ENCODE data around the gene FAF1. TPM values are rescaled to one million over a fixed set of nuclear protein-coding genes. Genes with fewer than 3 reads are reported as not detected.
"Not testable (repeated sequence)": the region's sequence is repeated elsewhere in the genome, so short reads cannot be mapped to it uniquely, and the experiment has no call there.

Gene FAF1
- total RNA-seq, 1 donor, result 49.6 TPM

GRCh38 chr1:50877641-50878040 is 82.4 kb downstream of the FAF1 start:
- Histone ChIP-seq H3K4me3 (ENCODE audit: low read length) (no peak overlapping the region), H3K4me1 (ENCODE audit: insufficient read depth, low read length) (peaks cover 3% of the 10 kb centered on the region), H3K27me3 (ENCODE audit: insufficient read depth, low read length) (no peaks in the 10 kb centered on the region), H3K9me3 (ENCODE audit: low read depth, low read length) (no peaks in the 10 kb centered on the region)

DNA sequence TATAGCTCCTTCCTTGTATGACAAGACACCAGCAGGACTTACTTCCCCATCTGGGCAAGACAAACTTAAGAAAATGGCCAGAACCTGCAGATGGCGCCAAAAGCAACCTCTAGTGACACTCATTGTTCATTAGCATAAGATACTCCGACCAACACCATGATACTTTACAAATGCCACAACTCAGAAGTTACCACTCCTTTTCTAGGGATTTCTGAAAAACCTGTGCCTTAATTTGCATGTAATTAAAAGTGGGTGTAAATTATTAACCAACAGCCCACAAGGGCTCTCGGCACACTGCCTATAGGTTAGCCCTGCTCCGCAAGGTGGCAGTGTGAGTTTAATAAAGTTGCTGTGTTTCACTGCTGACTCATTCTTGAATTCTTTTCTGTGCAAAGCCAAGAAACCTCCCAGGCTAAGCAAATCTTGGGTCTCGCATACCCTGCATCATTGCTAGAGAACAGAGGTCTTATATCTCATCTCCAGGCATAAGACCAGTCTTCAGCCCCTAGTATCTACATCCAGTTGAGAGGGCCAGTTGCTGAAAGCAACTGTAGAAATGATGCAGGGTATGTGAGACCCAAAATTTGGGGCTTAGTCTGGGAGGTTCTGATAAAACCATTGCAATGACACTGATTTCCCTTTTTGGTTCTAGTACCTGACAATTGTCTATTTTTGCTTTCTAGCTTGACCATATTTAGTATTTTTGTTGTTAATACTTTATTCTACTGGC is 86.4 kb downstream of the FAF1 start:
- Histone ChIP-seq H3K9me3 (ENCODE audit: low read depth, low read length) (no peaks in the 10 kb centered on the region), H3K4me1 (ENCODE audit: insufficient read depth, low read length) (peaks cover 3% of the 10 kb centered on the region), H3K4me3 (ENCODE audit: low read length) (no peak overlapping the region), H3K27me3 (ENCODE audit: insufficient read depth, low read length) (no peaks in the 10 kb centered on the region)

DNA sequence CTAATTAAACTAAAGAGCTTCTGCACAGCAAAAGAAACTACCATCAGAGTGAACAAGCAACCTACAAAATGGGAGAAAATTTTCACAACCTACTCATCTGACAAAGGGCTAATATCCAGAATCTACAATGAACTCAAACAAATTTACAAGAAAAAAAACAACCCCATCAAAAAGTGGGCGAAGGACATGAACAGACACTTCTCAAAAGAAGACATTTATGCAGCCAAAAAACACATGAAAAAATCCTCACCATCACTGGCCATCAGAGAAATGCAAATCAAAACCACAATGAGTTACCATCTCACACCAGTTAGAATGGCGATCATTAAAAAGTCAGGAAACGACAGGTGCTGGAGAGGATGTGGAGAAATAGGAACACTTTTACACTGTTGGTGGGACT is 95.2 kb downstream of the FAF1 start:
- H3K4me1 ChIP-seq (ENCODE audit: insufficient read depth, low read length); H3K27me3 ChIP-seq (ENCODE audit: insufficient read depth, low read length); H3K4me3 ChIP-seq (ENCODE audit: low read length): not testable (repeated sequence)
- H3K9me3 ChIP-seq (ENCODE audit: low read depth, low read length), result peaks cover 24% of the 10 kb centered on the region

GRCh38 chr1:50861772-50862171 is 98.3 kb downstream of the FAF1 start:
- Histone ChIP-seq H3K9me3 (ENCODE audit: low read depth, low read length) (peaks cover 28% of the 10 kb centered on the region), H3K27me3 (ENCODE audit: insufficient read depth, low read length) (no peaks in the 10 kb centered on the region), H3K4me1 (ENCODE audit: insufficient read depth, low read length) (no peaks in the 10 kb centered on the region), H3K4me3 (ENCODE audit: low read length) (no peak overlapping the region)

GRCh38 chr1:50860702-50861101 is 99.4 kb downstream of the FAF1 start:
- Histone ChIP-seq H3K4me1 (ENCODE audit: insufficient read depth, low read length) (no peaks in the 10 kb centered on the region), H3K9me3 (ENCODE audit: low read depth, low read length) (peaks cover 28% of the 10 kb centered on the region), H3K4me3 (ENCODE audit: low read length) (no peak overlapping the region), H3K27me3 (ENCODE audit: insufficient read depth, low read length) (no peaks in the 10 kb centered on the region)

DNA sequence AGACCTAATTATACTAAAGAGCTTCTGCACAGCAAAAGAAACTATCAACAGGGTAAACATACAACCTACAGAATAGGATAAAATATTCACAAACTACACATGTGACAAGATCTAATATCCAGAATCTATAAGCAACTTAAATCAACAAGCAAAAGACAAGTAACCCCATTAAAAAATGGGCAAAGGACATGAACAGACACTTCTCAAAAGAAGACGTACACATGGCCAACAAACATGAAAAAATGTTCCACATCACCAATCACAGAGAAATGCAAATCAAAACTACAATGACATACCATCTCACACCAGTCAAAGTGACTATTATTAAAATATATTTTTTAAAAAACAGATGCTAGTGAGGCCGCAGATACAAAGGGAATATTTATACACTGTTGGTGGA is 99.8 kb downstream of the FAF1 start:
- Histone ChIP-seq H3K9me3 (ENCODE audit: low read depth, low read length) (peaks cover 28% of the 10 kb centered on the region), H3K4me1 (ENCODE audit: insufficient read depth, low read length) (no peaks in the 10 kb centered on the region), H3K27me3 (ENCODE audit: insufficient read depth, low read length) (no peaks in the 10 kb centered on the region), H3K4me3 (ENCODE audit: low read length) (no peak overlapping the region)

- Histone ChIP-seq H3K9me3 (ENCODE audit: low read depth, low read length) (peaks cover 28% of the 10 kb centered on the region), H3K4me1 (ENCODE audit: insufficient read depth, low read length) (no peaks in the 10 kb centered on the region), H3K27me3 (ENCODE audit: insufficient read depth, low read length) (no peaks in the 10 kb centered on the region), H3K4me3 (ENCODE audit: low read length) (no peak overlapping the region)
Observed at GRCh38 chr1:50859657-50860056, 100.4 kb downstream of the FAF1 start.

DNA sequence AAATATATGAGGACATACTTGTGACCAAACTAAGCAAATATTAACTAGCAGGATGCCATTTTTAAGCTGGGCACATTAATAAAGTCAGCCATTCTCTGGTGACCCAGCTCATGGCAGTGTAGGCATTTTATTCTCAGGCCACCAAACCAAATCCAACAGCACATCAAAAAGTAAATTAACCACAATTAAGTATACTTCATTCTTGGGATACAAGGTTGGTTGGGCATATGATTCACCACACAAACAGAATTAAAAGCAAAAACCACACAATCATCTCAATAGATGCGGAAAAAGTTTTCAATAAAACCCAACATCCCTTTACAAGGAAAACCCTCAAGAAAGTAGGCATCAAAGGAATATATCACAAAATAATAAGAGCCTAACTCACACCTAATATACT is 101.3 kb downstream of the FAF1 start:
- Histone ChIP-seq H3K4me3 (ENCODE audit: low read length) (no peak overlapping the region), H3K9me3 (ENCODE audit: low read depth, low read length) (peaks cover 28% of the 10 kb centered on the region), H3K27me3 (ENCODE audit: insufficient read depth, low read length) (no peaks in the 10 kb centered on the region)

DNA sequence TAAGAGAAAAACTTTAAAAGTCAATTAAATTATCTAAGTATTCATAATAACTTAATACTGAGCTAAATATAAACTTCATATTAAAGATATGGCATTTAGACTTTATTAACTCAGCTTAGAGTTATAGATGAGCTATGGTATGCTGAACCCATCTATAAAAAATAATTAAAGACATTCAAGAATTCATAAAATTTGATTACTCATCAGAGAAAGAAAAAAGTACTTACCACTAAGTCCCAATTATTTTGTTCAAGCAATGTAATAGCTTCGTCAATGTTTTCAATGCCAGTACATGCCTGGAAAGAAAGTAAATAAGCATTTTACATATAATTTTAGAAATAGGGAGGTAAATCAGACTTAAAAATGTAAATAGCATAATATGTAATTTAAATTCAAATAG is 102.4 kb downstream of the FAF1 start:
- Histone ChIP-seq H3K4me1 (ENCODE audit: insufficient read depth, low read length) (no peaks in the 10 kb centered on the region), H3K4me3 (ENCODE audit: low read length) (no peak overlapping the region), H3K27me3 (ENCODE audit: insufficient read depth, low read length) (no peaks in the 10 kb centered on the region), H3K9me3 (ENCODE audit: low read depth, low read length) (peaks cover 28% of the 10 kb centered on the region)

More for the DNA sequence above, 101.3 kb downstream of the FAF1 start:
- no peaks in the 10 kb centered on the region for H3K4me1 ChIP-seq (ENCODE audit: insufficient read depth, low read length)

DNA sequence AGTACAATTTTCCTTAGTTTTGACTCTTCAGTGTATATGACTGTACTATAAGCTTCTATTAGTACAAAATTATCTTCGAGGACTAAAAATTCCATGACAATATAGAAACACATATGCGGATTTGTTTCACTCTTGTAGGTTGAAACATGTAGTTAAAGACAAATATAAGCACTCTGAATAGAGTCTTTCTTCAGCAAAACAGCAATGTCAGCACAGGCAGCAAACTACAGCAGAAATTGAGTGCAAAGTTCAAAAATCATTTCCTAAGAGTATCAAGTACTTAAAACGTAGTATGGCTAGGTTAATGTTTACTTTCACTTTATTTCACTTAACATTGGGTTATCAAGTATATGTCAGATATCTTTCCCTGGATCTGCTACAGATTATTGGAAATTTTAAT is 106.7 kb downstream of the FAF1 start:
- Histone ChIP-seq H3K27me3 (ENCODE audit: insufficient read depth, low read length) (no peaks in the 10 kb centered on the region), H3K4me3 (ENCODE audit: low read length) (no peak overlapping the region), H3K9me3 (ENCODE audit: low read depth, low read length) (no peaks in the 10 kb centered on the region), H3K4me1 (ENCODE audit: insufficient read depth, low read length) (no peaks in the 10 kb centered on the region)

DNA sequence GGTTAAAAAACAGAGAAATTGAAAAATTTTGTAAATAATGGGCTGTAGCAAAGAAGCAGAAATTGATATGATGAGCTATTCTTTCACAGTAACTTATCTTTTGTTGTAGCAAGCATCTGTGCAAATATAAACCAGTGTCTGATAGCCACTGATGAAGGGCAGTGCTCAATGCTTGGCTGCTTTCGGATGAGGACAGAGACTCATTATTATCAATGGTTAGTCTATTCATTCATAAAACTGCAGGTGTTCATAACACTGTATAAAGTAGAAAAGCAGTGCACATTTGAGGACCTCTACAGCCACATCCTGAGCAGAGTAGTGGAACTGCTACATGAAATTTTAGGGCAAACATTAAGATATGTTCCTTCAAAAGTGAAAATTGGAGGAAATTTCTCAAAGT is 107.2 kb downstream of the FAF1 start:
- Histone ChIP-seq H3K27me3 (ENCODE audit: insufficient read depth, low read length) (no peaks in the 10 kb centered on the region), H3K4me3 (ENCODE audit: low read length) (no peak overlapping the region), H3K4me1 (ENCODE audit: insufficient read depth, low read length) (no peaks in the 10 kb centered on the region), H3K9me3 (ENCODE audit: low read depth, low read length) (no peaks in the 10 kb centered on the region)

DNA sequence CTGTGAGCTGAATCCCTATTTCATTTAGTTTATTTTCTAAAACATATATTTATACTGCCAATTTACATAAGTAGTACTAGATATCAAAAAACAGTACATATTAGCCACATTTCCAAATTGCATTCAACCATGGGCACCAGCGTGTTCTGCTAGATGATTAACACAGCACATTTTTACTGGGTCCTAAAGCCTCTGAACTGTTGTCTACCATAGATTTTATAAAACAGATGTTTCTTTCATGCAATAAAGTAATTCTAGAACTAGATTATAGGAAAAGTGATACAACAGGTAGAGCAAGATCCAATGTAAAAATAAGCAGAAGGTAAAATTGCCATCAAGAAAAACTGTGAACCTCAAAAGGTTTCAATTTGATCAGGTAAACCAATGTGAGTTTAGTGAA is 108.6 kb downstream of the FAF1 start:
- H3K27me3 ChIP-seq (ENCODE audit: insufficient read depth, low read length), result no peaks in the 10 kb centered on the region
- H3K4me1 ChIP-seq (ENCODE audit: insufficient read depth, low read length), result peaks cover under 1% of the 10 kb centered on the region
- no peak overlapping the region for H3K4me3 ChIP-seq (ENCODE audit: low read length)
- no peaks in the 10 kb centered on the region for H3K9me3 ChIP-seq (ENCODE audit: low read depth, low read length)

- Histone ChIP-seq H3K4me1 (ENCODE audit: insufficient read depth, low read length) (peaks cover 4% of the 10 kb centered on the region), H3K4me3 (ENCODE audit: low read length) (no peak overlapping the region), H3K9me3 (ENCODE audit: low read depth, low read length) (no peaks in the 10 kb centered on the region), H3K27me3 (ENCODE audit: insufficient read depth, low read length) (no peaks in the 10 kb centered on the region)
Observed at GRCh38 chr1:50851034-50851433, 109.0 kb downstream of the FAF1 start.

GRCh38 chr1:50847303-50847702 is 112.8 kb downstream of the FAF1 start:
- no peaks in the 10 kb centered on the region for H3K9me3 ChIP-seq (ENCODE audit: low read depth, low read length)
- no peak overlapping the region for H3K4me3 ChIP-seq (ENCODE audit: low read length)
- no peaks in the 10 kb centered on the region for H3K27me3 ChIP-seq (ENCODE audit: insufficient read depth, low read length)
- H3K4me1 ChIP-seq (ENCODE audit: insufficient read depth, low read length), result peaks cover 4% of the 10 kb centered on the region

GRCh38 chr1:50846224-50846839 is 113.7 kb downstream of the FAF1 start:
- Histone ChIP-seq H3K9me3 (ENCODE audit: low read depth, low read length) (no peaks in the 10 kb centered on the region), H3K27me3 (ENCODE audit: insufficient read depth, low read length) (no peaks in the 10 kb centered on the region), H3K4me1 (ENCODE audit: insufficient read depth, low read length) (peaks cover 4% of the 10 kb centered on the region), H3K4me3 (ENCODE audit: low read length) (no peak overlapping the region)

GRCh38 chr1:50841791-50842387 is 118.2 kb downstream of the FAF1 start:
- Histone ChIP-seq H3K9me3 (ENCODE audit: low read depth, low read length) (no peaks in the 10 kb centered on the region), H3K27me3 (ENCODE audit: insufficient read depth, low read length) (no peaks in the 10 kb centered on the region), H3K4me3 (ENCODE audit: low read length) (no peak overlapping the region), H3K4me1 (ENCODE audit: insufficient read depth, low read length) (peaks cover 4% of the 10 kb centered on the region)

Data from mononuclear cell (primary cell).